Measurements from ENCODE around the gene HS3ST5.

The HS3ST5 gene

GRCh38 chr6:114101255-114101654 lies 241.6 kb downstream of the HS3ST5 start:
- DNase-seq (ENCODE audit: low read depth, low spot score): no peak
- CTCF ChIA-PET: interaction anchor here (1.4 to 14.6 kb wide), 3 partner anchors 9 to 109 kb away, joined by 3 to 425 read pairs (median 5); no protein-coding TSS in a partner anchor
- H3K4me3 ChIP-seq (ENCODE audit: low read depth, low read length): no peak overlapping the region
- POLR2A ChIA-PET: no interaction called here
- TF ChIP-seq CTCF (IDR thresholded peaks at IDR 0.05; ENCODE audit: insufficient read depth, low read length, missing control alignments): no peak

DNA sequence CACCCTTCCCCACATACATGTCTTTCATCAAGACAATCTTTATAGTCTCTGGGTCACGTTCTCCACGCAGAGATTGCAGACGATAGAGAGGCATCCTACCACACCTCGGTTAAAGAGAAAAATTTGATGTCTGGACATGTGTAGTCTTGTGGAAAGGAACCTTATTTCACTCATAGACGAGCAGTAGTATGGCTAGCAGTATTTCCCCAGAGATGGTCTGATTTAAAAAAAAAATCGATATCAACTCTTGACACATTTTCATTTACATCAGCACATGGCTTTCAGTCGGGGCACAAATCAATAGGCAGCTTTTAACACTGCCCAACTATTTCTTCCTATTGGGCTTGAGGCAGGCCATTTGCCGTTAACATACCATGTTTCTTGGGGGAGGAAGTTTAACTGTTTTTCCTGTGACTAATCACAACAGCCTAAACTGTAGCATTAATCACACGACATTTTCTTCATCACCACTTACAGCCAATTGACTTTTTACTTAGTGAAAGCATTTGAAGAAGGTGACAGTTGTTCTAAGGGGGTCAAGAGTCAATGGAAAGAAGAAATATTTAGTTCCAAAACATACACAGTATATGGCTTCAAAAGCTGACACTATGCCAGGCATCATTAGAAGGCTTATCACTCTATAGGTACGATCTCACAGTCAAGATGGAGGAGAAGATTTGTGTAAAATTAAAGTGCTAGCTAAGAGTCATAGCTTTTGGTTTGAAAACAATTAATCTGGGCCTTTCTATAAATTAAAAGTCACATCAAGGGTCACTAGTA lies 242.4 kb downstream of the HS3ST5 start:
- POLR2A ChIA-PET: no interaction called here
- no peak overlapping the region for H3K4me3 ChIP-seq (ENCODE audit: low read depth, low read length)
- DNase-seq (ENCODE audit: low read depth, low spot score): no peak
- CTCF ChIA-PET: interaction anchor here (1.4 to 14.6 kb wide), 4 partner anchors 8 to 108 kb away, joined by 5 to 425 read pairs (median 48); no protein-coding TSS in a partner anchor
- no peak for TF ChIP-seq CTCF (IDR thresholded peaks at IDR 0.05; ENCODE audit: insufficient read depth, low read length, missing control alignments)

DNA sequence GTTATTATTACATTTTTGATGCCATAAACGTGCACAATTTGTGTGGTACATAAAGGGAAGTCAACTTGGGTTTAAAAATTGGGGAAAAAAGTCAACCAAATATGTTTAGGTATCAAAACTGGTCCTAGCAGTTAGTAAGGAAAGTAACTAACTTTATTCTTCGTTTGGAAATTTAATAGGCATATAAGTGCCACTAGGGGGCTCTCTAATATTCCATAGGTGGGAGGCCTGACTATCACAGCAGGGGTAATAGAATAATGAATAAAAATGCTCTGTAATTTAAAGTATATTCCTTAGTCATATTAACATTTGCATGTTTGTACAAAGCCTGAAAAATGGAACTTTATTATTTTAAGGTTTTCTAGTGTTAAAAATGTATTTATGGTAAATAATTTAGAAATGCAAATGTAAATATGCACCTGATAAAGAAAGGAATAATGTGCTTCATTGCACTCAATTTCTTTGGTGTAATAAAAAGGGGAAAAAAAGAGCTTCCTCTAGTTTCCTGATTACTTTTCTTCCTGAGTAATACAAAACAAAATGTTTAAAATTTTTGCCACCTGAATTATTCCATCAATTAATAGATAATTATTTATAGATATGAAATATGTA lies 246.2 kb downstream of the HS3ST5 start:
- no peak overlapping the region for H3K4me3 ChIP-seq (ENCODE audit: low read depth, low read length)
- ChIA-PET POLR2A (no interaction called here), CTCF (interaction anchor here (0.6 to 14.6 kb wide), 21 partner anchors 10 to 207 kb away, joined by 3 to 425 read pairs (median 4); no protein-coding TSS in a partner anchor)
- no peak for DNase-seq (ENCODE audit: low read depth, low spot score)
- peak; percentile 28 for TF ChIP-seq CTCF (IDR thresholded peaks at IDR 0.05; ENCODE audit: insufficient read depth, low read length, missing control alignments)

GRCh38 chr6:114092943-114093342 lies 249.9 kb downstream of the HS3ST5 start:
- DNase-seq (ENCODE audit: low read depth, low spot score): no peak
- CTCF ChIA-PET: interaction anchor here (1.2 to 4.4 kb wide), 4 partner anchors 9 to 212 kb away, joined by 5 to 26 read pairs (median 6); no protein-coding TSS in a partner anchor
- no peak for TF ChIP-seq CTCF (IDR thresholded peaks at IDR 0.05; ENCODE audit: insufficient read depth, low read length, missing control alignments)
- POLR2A ChIA-PET: no interaction called here
- H3K4me3 ChIP-seq (ENCODE audit: low read depth, low read length): no peak overlapping the region

DNA sequence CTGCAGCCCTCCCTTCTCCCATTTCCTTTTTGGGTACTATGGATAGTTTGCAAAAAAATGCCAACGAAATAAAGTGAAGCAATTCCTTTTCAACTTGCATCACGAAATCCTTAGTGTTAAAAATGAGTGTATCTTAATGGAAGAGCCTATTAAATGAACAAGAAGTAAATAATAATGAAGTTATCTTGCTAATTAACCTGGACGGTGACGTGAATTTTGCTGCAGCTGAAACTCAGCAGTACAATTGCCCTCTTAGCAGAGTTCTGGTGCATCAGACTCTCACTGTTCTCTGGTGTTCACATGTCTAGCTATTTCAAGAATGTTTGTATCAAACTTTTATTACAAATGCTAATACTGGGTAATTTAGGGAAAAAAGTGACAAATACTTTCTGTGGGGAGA lies 252.2 kb downstream of the HS3ST5 start:
- no peak for DNase-seq (ENCODE audit: low read depth, low spot score)
- TF ChIP-seq CTCF (IDR thresholded peaks at IDR 0.05; ENCODE audit: insufficient read depth, low read length, missing control alignments): no peak
- ChIA-PET POLR2A (no interaction called here), CTCF (interaction anchor here (1.0 to 2.6 kb wide), 5 partner anchors 8 to 214 kb away, joined by 3 to 9 read pairs (median 7); no protein-coding TSS in a partner anchor)
- no peak overlapping the region for H3K4me3 ChIP-seq (ENCODE audit: low read depth, low read length)

- no peak for TF ChIP-seq CTCF (IDR thresholded peaks at IDR 0.05; ENCODE audit: insufficient read depth, low read length, missing control alignments)
- ChIA-PET POLR2A (interaction anchor here (0.6 kb wide), 1 partner anchor 62 kb away, joined by 3 read pairs; no protein-coding TSS in a partner anchor), CTCF (interaction anchor here (0.7 to 1.9 kb wide), 5 partner anchors 9 to 93 kb away, joined by 3 to 11 read pairs (median 3); no protein-coding TSS in a partner anchor)
- H3K4me3 ChIP-seq (ENCODE audit: low read depth, low read length): no peak overlapping the region
- DNase-seq (ENCODE audit: low read depth, low spot score): no peak
Measured at GRCh38 chr6:114087496-114087895, 255.3 kb downstream of the HS3ST5 start.

All from AG04449 (cell line).